AG04450 (cell line): Measurements from ENCODE around the gene RFT1. TPM values are rescaled to one million over a fixed set of nuclear protein-coding genes. Genes with fewer than 3 reads are reported as not detected.

Source experiments
- CTCF ChIA-PET: fragments of 300-600, 350-600 bp; formaldehyde crosslinking; extraction: SDS; loops from one replicate; lab custom pipeline; 2022; ENCODE audit warnings: antibody characterized with exemption, inconsistent platforms; lab: Charles Lee
- POLR2A ChIA-PET: fragments of 350-600 bp; formaldehyde crosslinking; extraction: SDS; loops from one replicate; lab custom pipeline; 2021; ENCODE audit warnings: antibody characterized with exemption, inconsistent platforms; lab: Yijun Ruan, JAX
- DNase-seq: peaks from one replicate; pipeline ENCODE4 v3.0.0-alpha.2; 2011; ENCODE audit warnings: low read depth, low spot score
- H3K27ac ChIP-seq: one replicate; pipeline ENCODE4 v1.5.1; 2012; ENCODE audit warnings: low read depth, low read length, control low read depth
- H3K27me3 ChIP-seq: one replicate; pipeline ENCODE4 v1.6.0; 2012; ENCODE audit warnings: low read length; ENCODE audit not compliant: control insufficient read depth, insufficient read depth
- H3K4me3 ChIP-seq: 2 replicates; pipeline ENCODE4 v1.5.1; 2011; ENCODE audit warnings: mild to moderate bottlenecking, low read depth, low read length, control low read depth
- H3K9me3 ChIP-seq: 2 replicates; pipeline ENCODE4 v1.5.1; 2012; ENCODE audit warnings: low read length; ENCODE audit not compliant: control insufficient read depth, insufficient read depth
- polyA plus RNA-seq: library from polyadenylated mRNA; depleted of rRNA; stranded (reverse); fragments of >200 nt; gene quantifications from 2 replicates; pipeline ENCODE4 v1.2.3, GENCODE V29; 2011
- TF ChIP-seq, protein P1 (sequence below): IDR thresholded peaks from 2 replicates; pipeline ENCODE4 v1.5.1; 2011; ENCODE audit warnings: low read depth, low read length, control low read depth, inconsistent platforms

Gene RFT1
- polyA plus RNA-seq, 1 experiment, result 26.4 TPM

GRCh38 chr3:53137221-53137620 lies 7.0 kb upstream of the RFT1 start:
- no peak for DNase-seq
- no peak overlapping the region for H3K27ac ChIP-seq
- TF ChIP-seq, protein P1, sequence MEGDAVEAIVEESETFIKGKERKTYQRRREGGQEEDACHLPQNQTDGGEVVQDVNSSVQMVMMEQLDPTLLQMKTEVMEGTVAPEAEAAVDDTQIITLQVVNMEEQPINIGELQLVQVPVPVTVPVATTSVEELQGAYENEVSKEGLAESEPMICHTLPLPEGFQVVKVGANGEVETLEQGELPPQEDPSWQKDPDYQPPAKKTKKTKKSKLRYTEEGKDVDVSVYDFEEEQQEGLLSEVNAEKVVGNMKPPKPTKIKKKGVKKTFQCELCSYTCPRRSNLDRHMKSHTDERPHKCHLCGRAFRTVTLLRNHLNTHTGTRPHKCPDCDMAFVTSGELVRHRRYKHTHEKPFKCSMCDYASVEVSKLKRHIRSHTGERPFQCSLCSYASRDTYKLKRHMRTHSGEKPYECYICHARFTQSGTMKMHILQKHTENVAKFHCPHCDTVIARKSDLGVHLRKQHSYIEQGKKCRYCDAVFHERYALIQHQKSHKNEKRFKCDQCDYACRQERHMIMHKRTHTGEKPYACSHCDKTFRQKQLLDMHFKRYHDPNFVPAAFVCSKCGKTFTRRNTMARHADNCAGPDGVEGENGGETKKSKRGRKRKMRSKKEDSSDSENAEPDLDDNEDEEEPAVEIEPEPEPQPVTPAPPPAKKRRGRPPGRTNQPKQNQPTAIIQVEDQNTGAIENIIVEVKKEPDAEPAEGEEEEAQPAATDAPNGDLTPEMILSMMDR, result no peak
- no peak overlapping the region for H3K4me3 ChIP-seq
- POLR2A ChIA-PET, result no interaction called here
- no peaks in the 10 kb centered on the region for H3K9me3 ChIP-seq
- H3K27me3 ChIP-seq, result no peaks in the 10 kb centered on the region
- CTCF ChIA-PET, result interaction anchor here (0.8 to 2.0 kb wide), 5 partner anchors 23 to 162 kb away, joined by 3 to 15 read pairs (median 3); no protein-coding TSS in a partner anchor

DNA sequence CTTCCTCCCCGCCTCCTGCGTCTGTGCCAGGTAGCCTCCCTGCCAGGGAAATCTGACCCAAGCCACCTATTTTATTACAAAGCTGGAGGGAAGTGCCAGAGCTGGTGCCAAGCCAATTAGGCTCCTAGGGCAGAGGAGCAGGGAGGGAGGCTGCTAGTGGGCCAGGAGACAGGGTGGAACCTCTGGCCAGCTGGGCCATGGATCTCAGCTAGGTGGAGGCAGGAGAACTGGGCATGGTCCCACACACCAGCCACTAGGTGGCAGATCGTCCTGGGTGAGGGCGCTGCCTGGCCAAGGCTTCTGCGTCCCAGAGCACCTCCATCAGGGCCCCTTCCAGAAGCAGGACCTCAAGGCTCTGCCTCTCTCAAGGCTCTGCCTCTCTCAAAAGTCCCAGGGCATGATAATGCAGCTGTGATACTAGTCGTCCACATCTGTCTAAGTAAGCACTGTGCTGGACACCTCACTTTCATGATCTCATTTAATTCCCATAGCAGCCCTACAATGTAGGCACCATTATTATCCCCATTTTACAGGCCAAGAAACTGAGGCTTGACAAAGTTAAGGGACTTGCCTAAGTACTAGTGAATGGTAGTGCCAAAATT lies 4.5 kb upstream of the RFT1 start:
- ChIA-PET CTCF (interaction anchor here (1.0 to 4.6 kb wide), 15 partner anchors 8 to 102 kb away, joined by 3 to 104 read pairs (median 8); partner anchors contain the start of gene PRKCD), POLR2A (no interaction called here)
- Histone ChIP-seq H3K27me3 (no peaks in the 10 kb centered on the region), H3K27ac (no peak overlapping the region), H3K4me3 (no peak overlapping the region), H3K9me3 (no peaks in the 10 kb centered on the region; the same call in 1 of the 2 replicates)
- peak; percentile 51 for DNase-seq
- TF ChIP-seq, protein P1, result peak; percentile 83

DNA sequence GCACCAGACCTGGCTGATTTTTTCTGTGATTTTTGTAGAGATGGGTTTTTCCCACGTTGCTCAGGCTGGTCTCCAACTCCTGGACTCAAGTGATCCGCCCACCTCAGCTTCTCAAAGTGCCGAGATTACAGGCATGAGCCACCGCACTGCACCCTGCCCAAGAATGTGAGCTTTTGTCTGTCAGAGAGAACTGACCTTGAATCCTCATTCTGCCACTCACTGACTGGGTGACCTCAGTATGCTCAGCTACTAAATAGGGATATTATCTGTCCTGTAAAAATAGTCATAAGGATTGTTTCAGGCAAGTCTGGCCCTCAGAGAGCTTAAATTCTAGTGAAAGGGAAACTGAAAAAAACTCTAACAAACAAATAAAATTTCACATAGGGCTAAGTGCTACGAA lies 2.1 kb upstream of the RFT1 start:
- TF ChIP-seq, protein P1, result no peak
- Histone ChIP-seq H3K27ac (no peak overlapping the region), H3K27me3 (no peaks in the 10 kb centered on the region), H3K4me3 (no peak overlapping the region), H3K9me3 (no peaks in the 10 kb centered on the region; the same call in 1 of the 2 replicates)
- POLR2A ChIA-PET, result no interaction called here
- CTCF ChIA-PET, result interaction anchor here (1.0 to 4.6 kb wide), 5 partner anchors 13 to 64 kb away, joined by 3 to 104 read pairs (median 6); partner anchors contain the start of gene PRKCD
- DNase-seq, result no peak

DNA sequence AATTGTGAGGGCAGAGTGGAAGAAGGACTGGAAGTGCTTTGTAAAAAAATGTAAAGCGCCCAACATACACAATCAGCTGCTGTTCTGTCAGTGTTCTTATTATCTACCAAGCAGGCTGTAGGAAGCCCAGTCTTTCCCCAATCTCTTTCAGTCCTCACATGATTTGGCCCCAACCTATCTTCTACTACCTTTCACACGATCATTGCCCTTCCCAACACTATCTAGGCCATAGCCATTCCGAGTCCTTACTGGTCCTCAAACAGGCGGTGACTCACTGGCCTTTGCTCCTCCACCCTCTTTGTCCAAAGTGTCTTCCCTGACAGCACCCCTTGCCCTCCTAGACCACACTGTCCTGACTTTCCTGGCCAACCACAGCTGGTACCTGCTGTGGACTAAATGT lies 861 bp upstream of the RFT1 start:
- peak overlapping the region; percentile 82 for H3K27ac ChIP-seq
- no peak for DNase-seq
- no peaks in the 10 kb centered on the region for H3K27me3 ChIP-seq
- POLR2A ChIA-PET, result no interaction called here
- CTCF ChIA-PET, result interaction anchor here (1.2 to 2.0 kb wide), 3 partner anchors 17 to 29 kb away, joined by 6 to 7 read pairs (median 6); partner anchors contain the start of gene PRKCD
- no peaks in the 10 kb centered on the region; the same call in 1 of the 2 replicates for H3K9me3 ChIP-seq
- H3K4me3 ChIP-seq, result peak overlapping the region; percentile 96
- TF ChIP-seq, protein P1, result no peak

- TF ChIP-seq, protein P1, result no peak
- no peak for DNase-seq
- ChIA-PET POLR2A (no interaction called here), CTCF (interaction anchor here (0.5 to 3.0 kb wide), 5 partner anchors 15 to 122 kb away, joined by 3 to 20 read pairs (median 6); no protein-coding TSS in a partner anchor)
- H3K27ac ChIP-seq, result no peak overlapping the region
- peak overlapping the region; percentile 96 for H3K4me3 ChIP-seq
- H3K9me3 ChIP-seq, result no peaks in the 10 kb centered on the region; the same call in 1 of the 2 replicates
- H3K27me3 ChIP-seq, result no peaks in the 10 kb centered on the region
These were observed 891 bp downstream of the RFT1 start for GRCh38 chr3:53129344-53129743.
